NT2/D1 (cell line): Measurements from ENCODE around the gene PPM1B.

Experiments used
- SUZ12 ChIP-seq: IDR thresholded peaks from 2 replicates; pipeline ENCODE4 v1.6.1; 2011; ENCODE audit not compliant: insufficient read length, insufficient read depth; ENCODE audit errors: extremely low read depth
- ZNF274 ChIP-seq: IDR thresholded peaks from 2 replicates; pipeline ENCODE4 v1.6.1; 2011; ENCODE audit warnings: mild to moderate bottlenecking, low read depth, low read length

DNA sequence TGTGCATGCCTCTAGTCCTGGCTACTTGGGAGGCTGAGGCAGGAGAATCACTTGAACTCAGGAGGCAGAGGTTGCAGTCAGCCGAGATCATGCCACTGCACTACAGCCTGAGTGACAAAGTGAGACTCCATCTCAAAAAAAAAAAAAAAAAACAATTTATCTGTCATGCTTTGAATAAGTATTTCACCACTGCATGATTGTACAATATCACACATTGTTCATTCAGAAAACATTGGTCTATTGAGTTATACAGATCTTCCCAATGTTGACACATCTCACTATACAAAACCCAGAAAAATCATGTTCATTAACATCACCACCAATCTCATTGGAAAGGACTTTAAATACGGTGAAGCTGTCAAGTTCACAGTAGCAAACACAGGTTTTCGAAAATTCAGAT lies 46.8 kb upstream of the PPM1B start:
- TF ChIP-seq ZNF274, result no peak
- TF ChIP-seq SUZ12, result no peak
